T-helper 1 cell treated with Interleukin-12 subunit alpha and Interleukin-12 subunit beta and Interleukin-4 antibody, amounts not matched to agents 30 ng/mL and 1 ng/mL, for 36 hours (primary cell): Measurements from ENCODE around the gene EGFL8. TPM values are rescaled to one million over a fixed set of nuclear protein-coding genes. Genes with fewer than 3 reads are reported as not detected.
"Not testable (repeated sequence)": the region's sequence is repeated elsewhere in the genome, so short reads cannot be mapped to it uniquely, and the experiment has no call there.

Experiments used
- intact Hi-C: fragments of 100-400 bp; cut with micrococcal nuclease; formaldehyde crosslinking; loops from one replicate; pipeline ENCODE4 v1.15.1; 2024
- total RNA-seq: library from RNA; stranded (reverse); gene quantifications from 2 replicates; pipeline ENCODE4 v1.2.3, GENCODE V29; 2022

The EGFL8 gene
- total RNA-seq, 1 donor from 2014 or later: 6.5 TPM

- intact Hi-C loops: no loop called here
These were observed 16.8 kb downstream of the EGFL8 start for GRCh38 chr6:32181148-32181702.

- intact Hi-C loops: no loop called here
These were observed 17.6 kb downstream of the EGFL8 start for GRCh38 chr6:32181915-32182529.

GRCh38 chr6:32182555-32182981 is 18.2 kb downstream of the EGFL8 start:
- intact Hi-C loops: no loop called here

GRCh38 chr6:32183030-32183429 is 18.6 kb downstream of the EGFL8 start:
- intact Hi-C loops: no loop called here

GRCh38 chr6:32183483-32184083 is 19.2 kb downstream of the EGFL8 start:
- intact Hi-C loops: no loop called here

GRCh38 chr6:32184084-32184640 is 19.8 kb downstream of the EGFL8 start, which contains the start of gene AGER:
AGER (minus strand) TSS chr6:32184253; CDS start chr6:32184222, 31 bp downstream.
- intact Hi-C loops: no loop called here

- intact Hi-C loops: not testable (repeated sequence)
These were observed 21.3 kb downstream of the EGFL8 start for GRCh38 chr6:32185681-32186131.

GRCh38 chr6:32186151-32186840 is 21.9 kb downstream of the EGFL8 start:
- intact Hi-C loops: not testable (repeated sequence)

GRCh38 chr6:32187009-32187709 is 22.8 kb downstream of the EGFL8 start:
- intact Hi-C loops: no loop called here

- intact Hi-C loops: not testable (repeated sequence)
These were observed 23.5 kb downstream of the EGFL8 start for GRCh38 chr6:32187725-32188380.

- intact Hi-C loops: no loop called here
These were observed 24.1 kb downstream of the EGFL8 start for GRCh38 chr6:32188381-32189068.

GRCh38 chr6:32189069-32189741 is 24.8 kb downstream of the EGFL8 start:
- intact Hi-C loops: no loop called here

- intact Hi-C loops: loop anchor here (1.0 to 10.0 kb wide), 8 partner anchors 11 to 1545 kb away; partner anchors contain the start of genes B3GALT4, C6orf136, CLIC1 and EHMT2
These were observed 25.3 kb downstream of the EGFL8 start for GRCh38 chr6:32189742-32190053.

GRCh38 chr6:32190054-32190851 is 25.9 kb downstream of the EGFL8 start, which contains the start of gene PBX2:
PBX2 (minus strand) TSS chr6:32190202; CDS start chr6:32189915, 287 bp downstream.
- intact Hi-C loops: loop anchor here (1.0 to 10.0 kb wide), 8 partner anchors 12 to 1545 kb away; partner anchors contain the start of genes B3GALT4, C6orf136, CLIC1 and EHMT2

- intact Hi-C loops: loop anchor here (1.0 to 10.0 kb wide), 8 partner anchors 13 to 1546 kb away; partner anchors contain the start of genes B3GALT4, C6orf136, CLIC1 and EHMT2
These were observed 26.7 kb downstream of the EGFL8 start for GRCh38 chr6:32190911-32191677.

GRCh38 chr6:32191696-32192607 is 27.6 kb downstream of the EGFL8 start:
- intact Hi-C loops: loop anchor here (1.0 to 10.0 kb wide), 7 partner anchors 73 to 1547 kb away; partner anchors contain the start of genes B3GALT4, C6orf136, CLIC1 and EHMT2
